Measurements from ENCODE around the gene EFS.
"Not testable (repeated sequence)": the region's sequence is repeated elsewhere in the genome, so short reads cannot be mapped to it uniquely, and the experiment has no call there.

Gene EFS

GRCh38 chr14:23335623-23336022 is 29.3 kb downstream of the EFS start:
- TF ChIP-seq CTCF (IDR thresholded peaks at IDR 0.05; ENCODE audit: low read depth, low read length) = no peak

GRCh38 chr14:23327947-23328744 is 36.8 kb downstream of the EFS start:
- Histone ChIP-seq H3K36me3 (peaks cover 25% of the 10 kb centered on the region), H3K27ac (no peak overlapping the region), H3K27me3 (ENCODE audit: insufficient read depth, low read depth, severe bottlenecking) (no peaks in the 10 kb centered on the region), H3K9me3 (ENCODE audit: severe bottlenecking) (no peaks in the 10 kb centered on the region), H3K4me3 (ENCODE audit: low read depth, low read length) (no peak overlapping the region)
- peak; percentile 74 for TF ChIP-seq CTCF (IDR thresholded peaks at IDR 0.05; ENCODE audit: low read depth, low read length)
- peak; percentile 74 for DNase-seq

More at GRCh38 chr14:23335623-23336022, 29.3 kb downstream of the EFS start:
- no peak for DNase-seq
- Histone ChIP-seq H3K4me3 (ENCODE audit: low read depth, low read length) (no peak overlapping the region), H3K36me3 (no peaks in the 10 kb centered on the region), H3K9me3 (ENCODE audit: severe bottlenecking) (peaks cover 11% of the 10 kb centered on the region), H3K27ac (no peak overlapping the region), H3K27me3 (ENCODE audit: insufficient read depth, low read depth, severe bottlenecking) (no peaks in the 10 kb centered on the region)

GRCh38 chr14:23326491-23327332 is 38.3 kb downstream of the EFS start:
- H3K27me3 ChIP-seq (ENCODE audit: insufficient read depth, low read depth, severe bottlenecking) = no peaks in the 10 kb centered on the region
- H3K9me3 ChIP-seq (ENCODE audit: severe bottlenecking) = no peaks in the 10 kb centered on the region
- peaks cover 34% of the 10 kb centered on the region for H3K36me3 ChIP-seq
- no peak overlapping the region for H3K4me3 ChIP-seq (ENCODE audit: low read depth, low read length)
- no peak for TF ChIP-seq CTCF (IDR thresholded peaks at IDR 0.05; ENCODE audit: low read depth, low read length)
- H3K27ac ChIP-seq = no peak overlapping the region
- DNase-seq = no peak

- not testable (repeated sequence) for H3K9me3 ChIP-seq (ENCODE audit: severe bottlenecking); DNase-seq; H3K27me3 ChIP-seq (ENCODE audit: insufficient read depth, low read depth, severe bottlenecking); H3K27ac ChIP-seq; H3K4me3 ChIP-seq (ENCODE audit: low read depth, low read length)
- H3K36me3 ChIP-seq = peaks cover 34% of the 10 kb centered on the region
Measured at GRCh38 chr14:23325746-23326145, 39.2 kb downstream of the EFS start.

GRCh38 chr14:23324993-23325392 is 40.0 kb downstream of the EFS start:
- H3K27ac ChIP-seq = no peak overlapping the region
- TF ChIP-seq CTCF (IDR thresholded peaks at IDR 0.05; ENCODE audit: low read depth, low read length) = no peak
- no peak overlapping the region for H3K4me3 ChIP-seq (ENCODE audit: low read depth, low read length)
- H3K36me3 ChIP-seq = peaks cover 37% of the 10 kb centered on the region
- no peaks in the 10 kb centered on the region for H3K27me3 ChIP-seq (ENCODE audit: insufficient read depth, low read depth, severe bottlenecking)
- no peaks in the 10 kb centered on the region for H3K9me3 ChIP-seq (ENCODE audit: severe bottlenecking)
- DNase-seq = no peak

GRCh38 chr14:23324455-23324846 is 40.5 kb downstream of the EFS start:
- no peak overlapping the region for H3K4me3 ChIP-seq (ENCODE audit: low read depth, low read length)
- no peaks in the 10 kb centered on the region for H3K9me3 ChIP-seq (ENCODE audit: severe bottlenecking)
- no peak for TF ChIP-seq CTCF (IDR thresholded peaks at IDR 0.05; ENCODE audit: low read depth, low read length)
- H3K27ac ChIP-seq = no peak overlapping the region
- no peak for DNase-seq
- peaks cover 40% of the 10 kb centered on the region for H3K36me3 ChIP-seq
- no peaks in the 10 kb centered on the region for H3K27me3 ChIP-seq (ENCODE audit: insufficient read depth, low read depth, severe bottlenecking)

Data from WERI-Rb-1 (cell line).